ENCODE results near the gene SAP30.

Gene SAP30

GRCh38 chr4:173370477-173371291 is at the start of gene SAP30:
TSS of gene SAP30 (plus strand) at chr4:173370954. CDS start at chr4:173371183, 229 bp downstream.
- peak; percentile 96 for DNase-seq (ENCODE audit: low spot score)

- DNase-seq (ENCODE audit: low spot score), result no peak
Measured at GRCh38 chr4:173325007-173325736, 45.6 kb upstream of the SAP30 start.

- no peak for DNase-seq (ENCODE audit: low spot score)
Measured at GRCh38 chr4:173328236-173328901, 42.4 kb upstream of the SAP30 start.

- no peak for DNase-seq (ENCODE audit: low spot score)
Measured at GRCh38 chr4:173330590-173330989, 40.2 kb upstream of the SAP30 start.

GRCh38 chr4:173332021-173332487 is 38.7 kb upstream of the SAP30 start:
- DNase-seq (ENCODE audit: low spot score), result no peak

GRCh38 chr4:173332963-173333657 is 37.6 kb upstream of the SAP30 start:
- peak; percentile 32 for DNase-seq (ENCODE audit: low spot score)

- DNase-seq (ENCODE audit: low spot score), result peak; percentile 12
Measured at GRCh38 chr4:173333658-173334084, 37.1 kb upstream of the SAP30 start.

GRCh38 chr4:173334085-173334890 is 36.5 kb upstream of the SAP30 start, which contains the start of gene HMGB2:
TSS of gene HMGB2 (minus strand) at chr4:173334358. CDS start at chr4:173333649, 709 bp downstream.
- DNase-seq (ENCODE audit: low spot score), result peak; percentile 98

- peak; percentile 83 for DNase-seq (ENCODE audit: low spot score)
Measured at GRCh38 chr4:173334891-173335752, 35.6 kb upstream of the SAP30 start.

GRCh38 chr4:173337463-173337862 is 33.3 kb upstream of the SAP30 start:
- no peak for DNase-seq (ENCODE audit: low spot score)

GRCh38 chr4:173343832-173344397 is 26.8 kb upstream of the SAP30 start:
- no peak for DNase-seq (ENCODE audit: low spot score)

- DNase-seq (ENCODE audit: low spot score), result no peak
Measured at GRCh38 chr4:173345648-173346047, 25.1 kb upstream of the SAP30 start.

- peak; percentile 15 for DNase-seq (ENCODE audit: low spot score)
Measured at GRCh38 chr4:173346074-173346473, 24.7 kb upstream of the SAP30 start.

GRCh38 chr4:173347467-173347866 is 23.3 kb upstream of the SAP30 start:
- no peak for DNase-seq (ENCODE audit: low spot score)

- no peak for DNase-seq (ENCODE audit: low spot score)
Measured at GRCh38 chr4:173357939-173358338, 12.8 kb upstream of the SAP30 start.

- peak; percentile 12 for DNase-seq (ENCODE audit: low spot score)
Measured at GRCh38 chr4:173360587-173361221, 10.1 kb upstream of the SAP30 start.

GRCh38 chr4:173362666-173363065 is 8.1 kb upstream of the SAP30 start:
- no peak for DNase-seq (ENCODE audit: low spot score)

- DNase-seq (ENCODE audit: low spot score), result no peak
Measured at GRCh38 chr4:173365359-173365996, 5.3 kb upstream of the SAP30 start.

- no peak for DNase-seq (ENCODE audit: low spot score)
Measured at GRCh38 chr4:173367285-173367684, 3.5 kb upstream of the SAP30 start.

Data from LoVo (cell line).